Body of pancreas (tissue), 4 donors: ENCODE results near the gene CCDC172.

Source experiments
- POLR2A ChIP-seq, 3 donors: fragments of 450-650 bp; IDR thresholded peaks; one replicate each; pipeline ENCODE4 v1.6.1; 2016; ENCODE audit warnings: antibody characterized with exemption in 3 of 3, mild to moderate bottlenecking in 2 of 3
- TF ChIP-seq, protein P1 (sequence below), 7 experiments: fragments of 450-650 bp in 4 of 7; fragments of 200-600 bp in 3 of 7; sonication (generic) in 3 of 7; IDR thresholded peaks; one replicate each; pipeline ENCODE4 v1.5.1; 2016 to 2019; ENCODE audit warnings: antibody characterized with exemption in 7 of 7

DNA sequence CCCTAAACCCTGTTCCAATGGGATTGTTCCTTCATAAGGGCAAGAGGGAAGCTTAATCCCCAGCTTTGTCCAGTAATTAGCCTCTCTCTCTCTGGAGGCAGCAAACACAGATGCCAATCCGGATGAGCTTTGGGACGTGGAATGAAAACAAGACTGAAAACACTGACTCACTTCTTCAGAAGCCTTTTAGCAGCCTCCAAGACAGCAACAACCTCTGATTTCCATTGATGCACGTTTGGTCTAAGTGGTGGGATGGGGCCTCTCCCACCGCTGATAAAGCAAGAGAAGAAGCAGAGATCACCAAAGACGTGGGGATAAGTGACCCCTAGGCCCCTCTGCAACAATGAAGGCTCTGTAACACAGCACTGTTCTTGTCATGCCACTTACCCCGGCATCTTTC lies 45.4 kb upstream of the CCDC172 start:
- TF ChIP-seq, protein P1, sequence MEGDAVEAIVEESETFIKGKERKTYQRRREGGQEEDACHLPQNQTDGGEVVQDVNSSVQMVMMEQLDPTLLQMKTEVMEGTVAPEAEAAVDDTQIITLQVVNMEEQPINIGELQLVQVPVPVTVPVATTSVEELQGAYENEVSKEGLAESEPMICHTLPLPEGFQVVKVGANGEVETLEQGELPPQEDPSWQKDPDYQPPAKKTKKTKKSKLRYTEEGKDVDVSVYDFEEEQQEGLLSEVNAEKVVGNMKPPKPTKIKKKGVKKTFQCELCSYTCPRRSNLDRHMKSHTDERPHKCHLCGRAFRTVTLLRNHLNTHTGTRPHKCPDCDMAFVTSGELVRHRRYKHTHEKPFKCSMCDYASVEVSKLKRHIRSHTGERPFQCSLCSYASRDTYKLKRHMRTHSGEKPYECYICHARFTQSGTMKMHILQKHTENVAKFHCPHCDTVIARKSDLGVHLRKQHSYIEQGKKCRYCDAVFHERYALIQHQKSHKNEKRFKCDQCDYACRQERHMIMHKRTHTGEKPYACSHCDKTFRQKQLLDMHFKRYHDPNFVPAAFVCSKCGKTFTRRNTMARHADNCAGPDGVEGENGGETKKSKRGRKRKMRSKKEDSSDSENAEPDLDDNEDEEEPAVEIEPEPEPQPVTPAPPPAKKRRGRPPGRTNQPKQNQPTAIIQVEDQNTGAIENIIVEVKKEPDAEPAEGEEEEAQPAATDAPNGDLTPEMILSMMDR (IDR thresholded peaks at IDR 0.05) = no peak
- TF ChIP-seq POLR2A (IDR thresholded peaks at IDR 0.05) = no peak
